ENCODE data around the gene SMAD3. TPM values are rescaled to one million over a fixed set of nuclear protein-coding genes. Genes with fewer than 3 reads are reported as not detected.
"Not testable (repeated sequence)": the region's sequence is repeated elsewhere in the genome, so short reads cannot be mapped to it uniquely, and the experiment has no call there.

The SMAD3 gene
- total RNA-seq, 4 donors from 2014 or later = 41.9 to 94.9 (median 56.1) TPM

DNA sequence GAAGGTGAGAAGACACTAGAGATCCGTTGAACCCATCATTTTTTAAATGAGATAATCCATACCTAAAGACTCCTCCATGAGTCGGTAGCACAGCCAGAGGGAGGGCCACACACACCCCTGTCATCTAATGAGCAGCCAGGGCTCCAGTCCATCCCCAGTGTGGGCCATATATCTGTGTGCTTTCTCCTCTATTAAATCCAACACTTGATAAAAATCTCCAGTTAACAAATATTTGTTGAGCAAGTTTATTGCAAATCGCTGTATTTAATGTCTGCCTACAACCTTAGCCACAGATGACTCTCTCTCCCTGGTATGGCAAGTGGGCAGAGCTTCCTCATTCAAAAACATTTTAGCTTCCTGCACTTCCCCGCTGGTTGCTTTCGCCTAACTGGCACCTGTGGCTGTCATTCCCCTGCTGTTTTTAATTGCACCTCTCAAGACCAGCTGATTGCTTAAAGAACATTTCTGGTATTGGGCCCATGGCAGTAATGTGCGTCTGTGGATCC, 82.8 kb downstream of the SMAD3 start:
- TF ChIP-seq POLR2AphosphoS5 (IDR thresholded peaks at IDR 0.05) (no peak), POLR2A (IDR thresholded peaks at IDR 0.05) (no peak), EP300 (IDR thresholded peaks at IDR 0.05) (no peak)
- TF ChIP-seq, protein P1, sequence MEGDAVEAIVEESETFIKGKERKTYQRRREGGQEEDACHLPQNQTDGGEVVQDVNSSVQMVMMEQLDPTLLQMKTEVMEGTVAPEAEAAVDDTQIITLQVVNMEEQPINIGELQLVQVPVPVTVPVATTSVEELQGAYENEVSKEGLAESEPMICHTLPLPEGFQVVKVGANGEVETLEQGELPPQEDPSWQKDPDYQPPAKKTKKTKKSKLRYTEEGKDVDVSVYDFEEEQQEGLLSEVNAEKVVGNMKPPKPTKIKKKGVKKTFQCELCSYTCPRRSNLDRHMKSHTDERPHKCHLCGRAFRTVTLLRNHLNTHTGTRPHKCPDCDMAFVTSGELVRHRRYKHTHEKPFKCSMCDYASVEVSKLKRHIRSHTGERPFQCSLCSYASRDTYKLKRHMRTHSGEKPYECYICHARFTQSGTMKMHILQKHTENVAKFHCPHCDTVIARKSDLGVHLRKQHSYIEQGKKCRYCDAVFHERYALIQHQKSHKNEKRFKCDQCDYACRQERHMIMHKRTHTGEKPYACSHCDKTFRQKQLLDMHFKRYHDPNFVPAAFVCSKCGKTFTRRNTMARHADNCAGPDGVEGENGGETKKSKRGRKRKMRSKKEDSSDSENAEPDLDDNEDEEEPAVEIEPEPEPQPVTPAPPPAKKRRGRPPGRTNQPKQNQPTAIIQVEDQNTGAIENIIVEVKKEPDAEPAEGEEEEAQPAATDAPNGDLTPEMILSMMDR (IDR thresholded peaks at IDR 0.05) = no peak
- Histone ChIP-seq H3K4me3 (no peak overlapping the region), H3K27ac (peak overlapping the region; percentile 91), H3K27me3 (no peaks in the 10 kb centered on the region), H3K9me3 (no peaks in the 10 kb centered on the region), H3K4me1 (peaks cover 79% of the 10 kb centered on the region), H3K36me3 (no peaks in the 10 kb centered on the region)
- WGBS = 53% methylated on average over 6 of the region's 6 CpGs
- no peak for DNase-seq (ENCODE audit: low spot score in 2 of 2)

DNA sequence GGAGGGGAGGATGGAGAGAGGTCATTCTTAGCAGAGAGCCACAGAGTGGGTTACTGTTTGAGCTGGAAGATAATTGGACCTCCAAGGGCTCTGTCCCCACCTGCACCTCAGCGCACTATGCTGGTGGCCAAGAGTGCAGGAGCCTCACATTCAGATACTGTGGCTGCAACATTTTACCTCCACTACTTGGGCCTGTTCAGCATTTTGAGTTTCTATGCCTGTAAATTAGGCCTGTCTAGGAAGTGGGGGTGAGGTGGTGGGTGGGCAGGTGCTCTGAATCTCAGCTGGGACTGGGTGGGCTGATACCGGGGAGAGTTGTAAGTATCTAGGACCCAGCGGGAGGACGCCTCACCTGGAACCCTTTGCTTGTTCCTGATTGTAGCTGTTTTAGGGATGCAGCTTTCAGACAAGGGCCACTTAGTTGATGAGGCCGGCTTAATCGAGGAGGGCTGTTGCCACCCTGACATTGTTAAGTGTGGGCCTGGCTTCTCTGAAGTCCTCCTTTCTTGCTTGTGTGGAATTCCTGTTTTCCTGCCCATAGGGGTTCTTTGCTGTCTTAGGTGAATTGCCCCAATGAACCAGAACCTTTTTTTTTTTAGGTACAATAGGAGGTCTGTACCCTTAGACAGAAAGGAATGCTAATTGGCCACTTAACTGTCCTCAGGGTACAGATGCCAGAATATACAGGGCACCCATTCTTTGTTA, 83.8 kb downstream of the SMAD3 start:
- DNase-seq (ENCODE audit: low spot score in 2 of 2) = no peak
- Histone ChIP-seq H3K9me3 (no peaks in the 10 kb centered on the region), H3K4me3 (no peak overlapping the region), H3K4me1 (peaks cover 84% of the 10 kb centered on the region), H3K27me3 (no peaks in the 10 kb centered on the region), H3K36me3 (no peaks in the 10 kb centered on the region), H3K27ac (peak overlapping the region; percentile 32)
- 89% methylated on average over 6 of the region's 6 CpGs for WGBS
- TF ChIP-seq POLR2A (IDR thresholded peaks at IDR 0.05) = no peak
- TF ChIP-seq POLR2AphosphoS5 (IDR thresholded peaks at IDR 0.05) = no peak
- TF ChIP-seq, protein P1 (IDR thresholded peaks at IDR 0.05) = no peak
- TF ChIP-seq EP300 (IDR thresholded peaks at IDR 0.05) = no peak

DNA sequence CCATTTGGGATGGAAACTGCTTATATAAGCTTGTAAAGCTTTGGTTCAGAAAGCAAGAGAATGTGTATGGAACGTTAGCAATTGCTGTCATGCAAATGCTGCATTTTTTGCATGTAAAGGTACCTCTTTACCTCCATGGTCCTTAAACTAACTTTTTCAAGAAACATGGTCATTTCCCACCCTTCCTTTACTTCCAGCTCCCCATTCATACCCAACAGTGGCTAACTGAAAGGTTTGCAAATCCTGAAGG, 84.3 kb downstream of the SMAD3 start:
- no peak overlapping the region for H3K4me3 ChIP-seq
- H3K27me3 ChIP-seq = no peaks in the 10 kb centered on the region
- 50% methylated on average over 1 of the region's 1 CpG for WGBS
- no peak for TF ChIP-seq POLR2A (IDR thresholded peaks at IDR 0.05)
- TF ChIP-seq, protein P1 (IDR thresholded peaks at IDR 0.05) = no peak
- no peak for TF ChIP-seq POLR2AphosphoS5 (IDR thresholded peaks at IDR 0.05)
- no peak for TF ChIP-seq EP300 (IDR thresholded peaks at IDR 0.05)
- DNase-seq (ENCODE audit: low spot score in 2 of 2) = no peak
- no peaks in the 10 kb centered on the region for H3K36me3 ChIP-seq
- no peaks in the 10 kb centered on the region for H3K9me3 ChIP-seq
- H3K27ac ChIP-seq = peak overlapping the region; percentile 32
- peaks cover 82% of the 10 kb centered on the region for H3K4me1 ChIP-seq

DNA sequence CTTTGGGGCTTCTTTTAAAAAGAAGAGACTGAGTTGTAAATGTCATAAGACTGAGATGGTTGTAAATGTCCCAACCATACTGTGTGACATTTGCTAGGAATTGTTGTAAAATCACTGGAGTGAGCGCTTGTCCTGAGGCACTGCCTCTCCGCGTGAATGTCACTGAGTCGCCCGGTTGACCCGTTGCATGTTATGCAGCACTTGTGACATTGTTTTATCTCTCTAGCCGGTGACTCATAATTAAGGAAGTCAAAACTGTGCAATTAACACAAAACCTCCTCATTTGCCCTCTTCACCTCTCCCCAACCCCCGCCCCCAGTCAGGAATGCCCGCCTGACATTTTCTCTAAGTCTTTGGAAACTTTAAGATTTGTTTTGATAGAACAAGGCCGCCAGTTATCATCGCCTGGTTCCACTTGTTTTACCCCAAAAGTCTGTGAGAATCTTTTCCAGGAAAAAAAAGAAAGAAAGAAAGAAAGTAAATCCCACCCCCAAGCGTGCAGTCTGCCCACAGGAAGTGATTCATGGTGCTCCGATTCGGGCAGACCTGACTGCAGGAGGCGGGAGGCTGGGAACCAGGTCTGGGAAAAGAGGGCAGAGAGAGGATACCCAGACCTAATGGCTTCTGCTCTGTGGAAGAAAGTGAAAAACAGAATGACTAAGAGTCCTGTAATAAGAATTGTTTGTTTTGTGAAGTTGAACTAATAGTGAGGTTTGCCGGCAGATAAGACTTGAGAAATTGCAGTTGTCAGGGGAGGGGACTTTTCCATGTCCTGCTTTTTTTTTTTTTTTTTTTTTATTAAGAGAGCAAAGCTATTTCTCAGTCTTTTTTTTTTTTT, 84.8 kb downstream of the SMAD3 start:
- H3K9me3 ChIP-seq = no peaks in the 10 kb centered on the region
- H3K36me3 ChIP-seq = no peaks in the 10 kb centered on the region
- H3K4me3 ChIP-seq = no peak overlapping the region
- H3K27me3 ChIP-seq = no peaks in the 10 kb centered on the region
- no peak for TF ChIP-seq EP300 (IDR thresholded peaks at IDR 0.05)
- TF ChIP-seq POLR2AphosphoS5 (IDR thresholded peaks at IDR 0.05) = no peak
- TF ChIP-seq, protein P1 (IDR thresholded peaks at IDR 0.05) = no peak
- no peak for TF ChIP-seq POLR2A (IDR thresholded peaks at IDR 0.05)
- 29% methylated on average over 16 of the region's 16 CpGs for WGBS
- peak overlapping the region; percentile 32 for H3K27ac ChIP-seq
- DNase-seq (ENCODE audit: low spot score in 2 of 2) = peak in 1 of 2 donors; percentile 78
- peaks cover 77% of the 10 kb centered on the region for H3K4me1 ChIP-seq

DNA sequence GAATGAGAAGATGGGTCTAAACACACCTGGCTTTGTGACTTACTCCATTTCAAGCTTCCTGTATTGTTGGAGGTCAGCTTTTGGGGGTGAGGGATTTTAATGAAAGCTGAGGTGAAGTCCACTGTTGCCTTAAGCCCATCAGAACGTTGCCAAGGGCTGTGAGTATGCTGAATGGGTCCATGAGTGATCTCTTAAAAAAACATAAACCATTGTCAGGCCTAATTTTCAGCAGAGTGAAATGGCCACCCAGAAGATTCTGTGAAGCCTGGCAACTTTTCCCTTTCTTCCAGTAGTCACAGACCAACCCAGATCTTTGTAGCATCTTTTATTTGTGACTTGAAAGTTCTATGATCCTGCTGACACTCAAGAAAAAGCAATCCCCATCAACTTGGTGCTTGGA, 87.0 kb downstream of the SMAD3 start:
- Histone ChIP-seq H3K4me1 (peaks cover 57% of the 10 kb centered on the region), H3K27me3 (no peaks in the 10 kb centered on the region), H3K27ac (no peak overlapping the region), H3K9me3 (no peaks in the 10 kb centered on the region), H3K36me3 (no peaks in the 10 kb centered on the region), H3K4me3 (no peak overlapping the region)
- no peak for TF ChIP-seq EP300 (IDR thresholded peaks at IDR 0.05)
- no peak for TF ChIP-seq POLR2AphosphoS5 (IDR thresholded peaks at IDR 0.05)
- TF ChIP-seq, protein P1 (IDR thresholded peaks at IDR 0.05) = no peak
- no peak for TF ChIP-seq POLR2A (IDR thresholded peaks at IDR 0.05)
- no peak for DNase-seq (ENCODE audit: low spot score in 2 of 2)
- 55% methylated on average over 1 of the region's 1 CpG for WGBS

DNA sequence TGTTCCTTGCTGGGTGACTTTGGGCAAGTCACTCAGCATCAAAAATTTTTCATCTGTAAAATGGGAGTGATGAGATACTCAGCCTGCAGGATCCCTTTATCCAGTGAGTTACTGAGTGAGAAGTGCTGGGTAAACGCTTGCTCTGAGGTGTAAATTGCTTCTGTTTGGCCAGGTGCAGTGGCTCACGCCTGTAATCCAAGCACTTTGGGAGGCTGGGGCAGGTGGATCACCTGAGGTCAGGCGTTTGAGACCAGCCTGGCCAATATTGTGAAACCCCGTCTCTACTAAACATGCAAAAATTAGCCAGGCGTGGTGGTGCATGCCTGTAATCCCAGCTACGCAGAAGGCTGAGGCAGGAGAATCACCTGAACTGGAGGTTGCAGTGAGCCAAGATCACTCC, 87.6 kb downstream of the SMAD3 start:
- not testable (repeated sequence) for H3K36me3 ChIP-seq; H3K9me3 ChIP-seq; H3K4me3 ChIP-seq; H3K27me3 ChIP-seq; DNase-seq (ENCODE audit: low spot score in 2 of 2); H3K27ac ChIP-seq
- H3K4me1 ChIP-seq = peaks cover 57% of the 10 kb centered on the region
- WGBS = 86% methylated on average over 3 of the region's 6 CpGs

Measured in suprapubic skin (tissue), 4 donors.